HG02852 (cell line): ENCODE data around the gene CCT5.
"Not testable (repeated sequence)": the region's sequence is repeated elsewhere in the genome, so short reads cannot be mapped to it uniquely, and the experiment has no call there.

Experiments
- ATAC-seq: cut with Tn5 transposase; IDR thresholded peaks from one replicate; pipeline ENCODE4 v1.9.1; 2021; ENCODE audit warnings: mild to moderate bottlenecking, moderate library complexity; ENCODE audit not compliant: unreplicated experiment

The CCT5 gene

GRCh38 chr5:10275460-10275859, 25.4 kb downstream of the CCT5 start:
- no peak for ATAC-seq

DNA sequence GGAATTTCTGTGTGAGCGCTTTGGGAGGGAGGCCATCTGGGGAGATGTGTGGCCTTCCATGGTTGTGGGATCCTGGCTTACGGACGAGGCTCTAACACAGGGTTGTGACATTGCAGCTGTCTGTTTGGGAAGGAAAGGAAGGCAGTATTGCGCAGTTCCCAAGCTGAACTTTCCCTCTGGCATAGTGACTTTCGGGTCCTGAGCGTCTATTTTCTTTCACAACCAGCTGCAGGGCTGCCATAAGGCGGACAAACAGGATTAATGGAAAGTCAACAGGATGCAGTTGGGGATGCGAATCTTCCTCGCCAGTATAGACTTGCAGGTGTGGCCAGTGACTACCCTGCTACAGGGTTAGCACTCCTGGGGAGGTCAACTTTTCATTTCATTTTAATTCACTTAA, 25.9 kb downstream of the CCT5 start:
- no peak for ATAC-seq

DNA sequence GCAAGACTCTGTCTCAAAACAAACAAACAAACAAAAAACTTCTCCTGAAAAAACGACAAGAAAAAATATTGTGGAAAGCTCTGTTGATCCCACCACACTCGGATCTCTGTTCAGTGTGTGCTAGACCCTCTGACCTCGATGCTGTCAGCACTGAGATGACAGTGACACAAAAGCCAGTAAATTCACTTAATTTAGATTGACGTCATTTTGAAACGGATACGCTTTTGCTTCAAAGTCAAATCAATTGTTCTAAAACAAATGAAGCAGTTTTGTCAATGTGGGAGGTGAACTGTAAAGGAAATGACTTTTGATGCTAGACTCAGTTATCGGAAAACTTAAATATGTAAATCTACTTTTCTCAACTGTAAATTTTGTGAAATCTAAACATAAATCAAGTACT, 26.6 kb downstream of the CCT5 start:
- no peak for ATAC-seq

DNA sequence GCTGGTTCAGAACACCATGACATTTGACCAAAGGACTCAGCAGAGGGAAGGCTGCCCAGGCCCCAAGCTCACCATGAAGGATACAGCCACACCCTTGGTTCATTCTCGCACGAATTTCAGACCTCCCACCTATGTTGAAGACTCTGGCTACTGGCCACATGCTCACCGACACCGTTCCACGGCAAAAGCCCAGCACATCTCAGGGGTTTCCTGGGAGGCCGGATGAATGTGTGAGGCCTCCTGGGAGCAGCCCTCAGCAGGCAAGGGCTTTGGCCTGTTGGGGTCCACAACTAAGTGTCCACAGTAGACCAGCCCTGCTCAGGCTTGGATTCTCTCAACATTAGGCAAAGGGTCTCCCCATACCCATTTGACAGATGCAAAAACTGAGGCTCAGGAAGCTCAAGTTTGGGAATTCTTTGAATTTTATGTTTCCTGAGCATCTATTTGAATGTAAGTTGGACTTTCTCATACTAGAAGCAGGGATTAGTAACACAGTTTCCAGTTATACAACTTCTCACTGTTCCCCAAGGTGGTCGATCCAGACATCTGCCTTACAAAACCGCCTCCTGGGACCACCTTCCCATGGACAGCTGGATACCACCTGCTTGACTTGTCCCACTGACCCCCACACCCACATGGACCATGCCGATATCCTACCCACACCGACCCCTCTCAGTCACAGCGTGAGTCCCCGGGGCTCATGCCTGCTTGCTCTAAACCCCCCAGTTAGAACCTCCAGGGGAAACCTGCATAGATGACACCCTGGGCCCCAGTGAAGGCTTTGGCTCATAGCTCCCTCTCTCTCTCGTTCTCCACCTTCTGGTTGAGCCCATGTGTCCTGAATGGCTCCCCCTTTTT, 27.9 kb downstream of the CCT5 start:
- ATAC-seq, result no peak

DNA sequence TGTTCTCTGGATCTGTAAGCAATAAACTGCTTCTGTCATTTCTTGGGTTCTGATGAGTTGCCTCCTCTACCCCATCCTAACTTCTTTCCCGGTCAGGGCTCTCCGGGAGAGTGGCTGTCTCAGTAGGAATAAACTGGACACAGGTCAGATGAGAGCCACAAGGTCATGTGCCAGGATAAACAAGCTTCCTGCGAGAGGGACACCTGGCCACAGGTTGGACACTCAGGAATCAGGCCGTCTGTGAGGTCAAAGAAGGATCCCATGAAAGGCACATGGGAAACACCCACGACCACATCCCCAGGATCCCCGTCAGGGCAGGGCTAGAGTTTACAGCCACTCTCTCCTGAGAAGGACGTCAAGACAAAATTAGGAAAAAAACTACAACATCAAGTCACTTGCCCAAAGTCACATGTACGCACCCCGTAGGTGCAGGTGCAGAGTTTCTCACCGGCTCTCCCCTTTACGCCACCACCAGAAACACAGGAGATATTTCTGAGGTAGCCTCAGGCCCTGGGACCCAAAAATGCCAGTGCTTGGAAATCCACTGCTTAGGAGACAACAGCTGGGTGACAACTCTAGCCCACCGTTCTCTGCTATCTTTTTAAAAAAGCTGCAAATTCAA, 28.7 kb downstream of the CCT5 start:
- ATAC-seq, result no peak

GRCh38 chr5:10279328-10279727, 29.2 kb downstream of the CCT5 start:
- ATAC-seq, result no peak

DNA sequence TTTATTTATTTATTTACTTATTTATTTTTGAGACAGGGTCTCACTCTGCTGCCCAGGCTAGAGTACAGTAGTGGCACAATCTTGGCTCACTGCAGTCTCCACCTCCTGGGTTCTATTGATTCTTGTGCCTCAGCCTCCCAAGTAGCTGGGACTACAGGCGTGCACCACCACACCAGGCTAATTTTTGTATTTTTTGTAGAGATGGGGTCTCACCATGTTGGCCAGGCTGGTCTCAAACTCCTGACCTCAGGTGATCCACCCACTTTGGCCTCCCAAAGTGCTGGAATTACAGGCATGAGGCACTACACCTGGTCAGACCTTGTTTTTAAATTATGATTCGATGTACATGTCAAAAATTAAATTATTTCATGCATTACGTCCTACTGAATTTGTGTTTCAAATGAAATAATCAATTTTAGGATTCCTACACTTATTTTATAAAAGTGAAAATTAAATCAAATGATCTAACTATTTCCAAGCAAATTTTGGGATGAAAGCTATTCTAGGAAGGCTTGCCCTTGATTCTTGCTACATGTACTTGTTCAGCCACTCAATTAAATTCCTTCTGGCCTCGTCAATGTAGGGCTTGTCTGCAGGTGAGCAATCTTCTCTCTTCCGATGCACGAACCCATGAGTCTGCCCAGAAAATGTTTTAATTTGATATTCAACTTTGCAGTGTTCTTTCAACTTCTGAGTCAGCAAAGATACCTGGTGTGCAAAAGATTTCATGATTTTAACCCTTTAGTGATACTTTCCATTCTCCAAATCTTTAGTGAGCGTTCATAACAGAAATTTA, 30.0 kb downstream of the CCT5 start:
- ATAC-seq, result no peak

GRCh38 chr5:10283927-10284635, 34.0 kb downstream of the CCT5 start:
- ATAC-seq, result peak; percentile 95

DNA sequence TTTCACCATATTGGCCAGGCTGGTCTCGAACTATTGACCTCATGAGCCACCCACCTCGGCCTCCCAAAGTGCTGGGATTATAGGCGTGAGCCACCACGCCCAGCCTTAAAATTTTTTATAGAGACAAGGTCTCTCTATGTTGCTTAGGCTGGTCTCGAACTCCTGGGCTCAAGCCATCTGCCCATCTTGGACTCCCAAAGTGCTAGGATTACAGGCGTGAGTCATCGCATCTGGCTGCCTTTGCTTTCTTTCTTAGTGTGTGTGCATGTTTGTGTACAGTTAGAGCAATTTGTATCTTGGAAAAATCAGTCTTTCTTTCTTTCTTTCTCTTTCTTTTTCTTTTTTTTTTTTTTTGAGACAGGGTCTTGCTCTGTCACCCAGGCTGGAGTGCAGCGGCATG, 35.3 kb downstream of the CCT5 start:
- not testable (repeated sequence) for ATAC-seq

- ATAC-seq, result no peak
These were observed 36.2 kb downstream of the CCT5 start for GRCh38 chr5:10286162-10286861.

DNA sequence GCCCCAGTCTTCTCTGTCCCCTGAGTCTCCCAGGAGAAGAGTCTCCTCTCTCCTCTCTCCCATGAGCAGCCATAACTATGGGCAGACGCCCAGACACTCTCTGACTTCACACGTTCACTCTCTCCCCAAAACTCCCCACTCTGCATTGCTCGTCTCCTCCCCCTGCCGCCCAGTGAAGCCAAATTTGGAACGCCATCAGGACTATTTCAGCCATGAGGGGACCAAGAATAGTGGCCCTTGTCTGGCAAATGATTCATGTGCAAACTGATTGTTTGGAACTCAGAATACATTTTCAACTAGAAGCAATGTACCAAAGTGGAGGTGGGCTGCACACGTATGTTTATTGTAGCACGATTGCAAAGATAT, 36.8 kb downstream of the CCT5 start:
- no peak for ATAC-seq

GRCh38 chr5:10288592-10289219, 38.6 kb downstream of the CCT5 start:
- ATAC-seq, result peak; percentile 32

DNA sequence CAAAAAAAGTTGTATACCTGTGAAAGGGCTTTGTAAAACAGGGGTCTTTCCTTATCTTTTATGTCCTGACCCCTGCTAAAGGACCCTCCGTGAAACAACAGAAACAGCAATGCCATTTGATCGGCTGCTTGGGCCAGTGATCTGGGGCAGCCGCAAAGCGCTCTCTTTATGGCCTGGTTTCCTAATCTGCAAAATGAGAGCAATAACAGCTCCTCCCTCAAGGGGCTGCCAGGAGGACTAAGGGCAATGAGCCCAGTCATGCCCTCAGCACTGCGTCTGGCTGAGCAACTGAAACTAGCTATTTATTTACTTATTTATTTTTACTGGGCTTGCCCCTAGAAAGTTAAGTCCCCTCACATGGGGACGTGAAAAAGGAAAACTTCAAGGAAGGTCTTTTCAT, 39.3 kb downstream of the CCT5 start:
- ATAC-seq, result no peak

- ATAC-seq, result no peak
These were observed 39.9 kb downstream of the CCT5 start for GRCh38 chr5:10289991-10290390.

DNA sequence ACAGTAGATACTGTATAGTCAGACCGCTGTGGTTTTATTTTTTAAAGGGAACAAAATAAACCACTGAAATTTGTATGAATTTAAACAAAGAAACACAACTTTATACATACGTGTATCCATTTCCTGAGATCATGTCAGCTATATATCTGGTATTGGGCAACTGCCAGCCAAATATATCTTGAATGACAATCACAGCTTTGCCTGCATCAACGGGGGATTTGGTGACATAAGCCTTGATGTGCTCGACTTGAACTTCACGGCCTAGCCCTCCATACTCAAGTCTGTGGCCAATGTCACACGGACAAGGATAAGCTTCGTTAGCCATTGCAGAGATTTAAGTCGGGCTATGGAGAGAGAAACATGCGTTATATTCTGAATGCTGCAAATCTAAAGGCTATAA, 40.4 kb downstream of the CCT5 start:
- no peak for ATAC-seq

DNA sequence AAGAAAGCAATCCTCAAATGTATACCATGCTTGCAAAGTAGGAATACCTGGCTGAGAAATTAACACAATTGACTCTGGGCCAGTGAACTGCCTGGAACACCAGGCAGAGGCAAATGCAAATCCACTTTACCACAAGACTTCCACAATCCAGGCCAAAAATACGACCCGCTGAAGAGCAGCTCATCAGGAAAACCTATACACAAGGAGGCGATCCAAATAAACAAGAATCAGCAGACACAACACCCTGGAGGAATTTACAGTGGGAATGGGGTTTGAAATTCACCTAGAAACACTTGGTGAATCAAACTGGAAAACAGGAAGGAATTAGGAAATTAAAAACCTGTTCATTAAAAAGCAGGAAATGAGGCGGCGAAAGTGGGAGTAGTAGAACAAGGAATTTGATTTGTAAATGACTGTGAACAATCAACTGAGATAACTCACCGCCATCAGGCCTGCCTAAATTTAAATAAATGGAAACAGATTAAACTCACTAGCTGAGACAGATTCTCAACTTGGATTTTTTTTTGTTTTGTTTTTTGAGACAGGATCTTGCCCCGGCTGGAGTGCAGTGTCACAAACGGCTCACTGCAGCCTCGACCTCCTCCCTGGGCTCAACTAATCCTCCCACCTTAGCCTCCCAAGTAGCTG, 41.7 kb downstream of the CCT5 start:
- ATAC-seq, result no peak

DNA sequence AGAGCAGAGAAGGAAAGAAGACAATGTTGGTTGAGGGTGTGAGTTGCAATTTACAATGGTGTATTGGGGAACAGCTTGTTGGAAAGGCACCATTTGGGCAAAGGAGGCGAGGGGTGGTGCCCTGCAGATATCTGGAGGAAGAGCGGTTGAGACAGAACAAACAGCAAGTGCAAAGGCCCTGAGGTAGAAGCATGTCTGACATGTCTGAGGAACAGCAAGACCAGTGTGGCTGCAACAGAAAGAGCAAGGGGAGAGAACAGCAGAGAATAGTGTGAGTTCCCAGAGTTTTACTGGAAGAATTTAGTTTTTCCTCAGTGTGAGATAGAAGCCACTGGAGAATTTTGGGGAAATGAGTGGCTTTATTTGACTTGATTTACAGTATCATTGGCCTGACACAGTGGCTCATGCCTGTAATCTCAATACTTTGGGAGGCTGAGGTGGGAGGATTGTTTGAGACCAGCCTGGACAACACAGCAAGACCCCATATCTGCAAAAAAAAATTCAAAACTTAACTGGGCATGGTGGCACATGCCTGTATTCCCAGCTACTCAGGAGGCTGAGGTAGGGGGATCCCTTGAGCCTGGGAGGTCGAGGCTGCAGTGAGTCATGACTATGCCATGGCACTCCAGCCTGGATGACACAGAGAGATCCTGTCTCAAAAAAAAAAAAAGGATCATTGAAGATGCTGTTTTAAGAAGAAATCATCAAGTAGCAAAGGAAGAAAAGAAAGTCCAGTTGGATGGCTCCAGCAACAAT, 44.0 kb downstream of the CCT5 start:
- no peak for ATAC-seq

DNA sequence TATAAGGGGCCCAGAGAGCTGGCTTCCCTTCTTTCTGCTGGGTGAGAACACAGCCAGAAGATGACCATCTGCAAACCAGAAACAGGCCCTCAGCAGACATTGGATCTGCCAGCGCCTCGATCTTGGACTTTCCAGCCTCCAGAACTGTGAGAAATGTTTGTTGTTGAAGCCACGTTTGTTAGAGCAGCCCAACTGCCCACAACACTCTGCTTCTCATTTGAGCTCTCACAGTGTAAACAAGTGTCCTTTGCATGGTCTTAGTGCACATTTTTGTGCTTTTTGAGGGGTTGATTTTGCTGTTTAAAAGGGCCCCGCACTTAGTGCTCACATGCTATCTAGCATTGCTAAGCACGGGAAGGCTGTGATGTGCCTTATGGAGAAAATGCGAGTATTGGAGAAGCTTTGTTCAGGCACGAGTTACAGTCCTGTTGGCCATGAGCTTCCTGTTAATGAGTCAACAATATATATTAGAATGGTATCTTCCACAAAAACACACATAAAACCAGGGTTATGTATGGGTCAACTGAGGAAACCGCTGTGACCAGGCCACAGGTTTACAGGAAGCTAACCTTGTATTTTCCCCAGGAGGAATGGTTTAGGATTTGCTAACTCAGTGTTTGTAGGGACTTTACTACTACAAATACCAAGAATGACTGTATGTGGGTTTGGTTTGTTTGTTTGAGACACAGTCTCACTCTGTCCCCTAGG, 45.7 kb downstream of the CCT5 start:
- ATAC-seq, result no peak
